GM23248 (cell line): Measurements from ENCODE around the gene PIEZO1. TPM values are rescaled to one million over a fixed set of nuclear protein-coding genes. Genes with fewer than 3 reads are reported as not detected.

Experiments used
- DNase-seq: peaks from one replicate; pipeline ENCODE4 v3.0.0-alpha.2; 2015
- H2AFZ ChIP-seq: fragments of 200-600 bp; sonication (generic); 2 replicates; pipeline ENCODE4 v1.6.1; 2016; ENCODE audit warnings: antibody characterized with exemption
- H3F3A ChIP-seq: fragments of 200-600 bp; sonication (generic); 2 replicates; pipeline ENCODE4 v1.6.1; 2016; ENCODE audit warnings: mild to moderate bottlenecking, antibody characterized with exemption, mixed run types; ENCODE audit not compliant: insufficient read depth
- H3K27ac ChIP-seq: fragments of 200-600 bp; sonication (generic); 2 replicates; pipeline ENCODE4 v1.5.1; 2016; ENCODE audit warnings: mild to moderate bottlenecking
- H3K27me3 ChIP-seq: fragments of 200-600 bp; sonication (generic); replicated peaks from 2 replicates; pipeline ENCODE4 v1.6.1; 2016; ENCODE audit warnings: mild to moderate bottlenecking; ENCODE audit not compliant: insufficient read depth
- H3K36me3 ChIP-seq: fragments of 200-600 bp; sonication (generic); 2 replicates; pipeline ENCODE4 v1.6.1; 2016; ENCODE audit warnings: low read depth, mild to moderate bottlenecking
- H3K4me1 ChIP-seq: fragments of 200-600 bp; sonication (generic); 2 replicates; pipeline ENCODE4 v1.6.1; 2016; ENCODE audit warnings: mild to moderate bottlenecking; ENCODE audit not compliant: insufficient read depth
- H3K4me2 ChIP-seq: fragments of 200-600 bp; sonication (generic); one replicate; pipeline ENCODE4 v1.6.1; 2016; ENCODE audit warnings: mild to moderate bottlenecking; ENCODE audit not compliant: unreplicated experiment
- H3K4me3 ChIP-seq: fragments of 200-600 bp; sonication (generic); 2 replicates; pipeline ENCODE4 v1.5.1; 2016; ENCODE audit warnings: mild to moderate bottlenecking
- H3K79me2 ChIP-seq: fragments of 200-600 bp; sonication (generic); 2 replicates; pipeline ENCODE4 v1.6.1; 2016; ENCODE audit warnings: mild to moderate bottlenecking; ENCODE audit not compliant: insufficient read depth
- H3K9ac ChIP-seq: fragments of 200-600 bp; sonication (generic); 2 replicates; pipeline ENCODE4 v1.6.1; 2016; ENCODE audit warnings: mild to moderate bottlenecking
- H3K9me2 ChIP-seq: fragments of 200-600 bp; sonication (generic); 2 replicates; pipeline ENCODE4 v1.6.1; 2016; ENCODE audit warnings: mixed run types, mild to moderate bottlenecking, moderate library complexity; ENCODE audit not compliant: insufficient read depth
- H3K9me3 ChIP-seq: fragments of 200-600 bp; sonication (generic); one replicate; pipeline ENCODE4 v1.6.1; 2017; ENCODE audit warnings: low read depth
- H4K20me1 ChIP-seq: fragments of 200-600 bp; sonication (generic); 2 replicates; pipeline ENCODE4 v1.6.0; 2016; ENCODE audit not compliant: insufficient read depth
- EZH2 ChIP-seq: fragments of 200-600 bp; sonication (generic); IDR thresholded peaks from 2 replicates; pipeline ENCODE4 v1.6.1; 2018; ENCODE audit warnings: antibody characterized with exemption, mild to moderate bottlenecking; ENCODE audit not compliant: insufficient read depth, poor library complexity, severe bottlenecking
- EZH2phosphoT487 ChIP-seq: fragments of 200-600 bp; sonication (generic); IDR thresholded peaks from 2 replicates; pipeline ENCODE4 v1.6.1; 2018; ENCODE audit warnings: antibody characterized with exemption, moderate library complexity, mild to moderate bottlenecking, low read depth; ENCODE audit not compliant: insufficient read depth
- WGBS, 2 experiments: methylation state at CpG; one replicate each; pipeline ENCODE4 v1.1.6; 2015 to 2017; ENCODE audit warnings: low lambda C conversion rate in 2 of 2, low coverage in 1 of 2; ENCODE audit errors: missing lambda C conversion rate in 2 of 2; 5-methylcytosine and 5-hydroxymethylcytosine counted together
- in situ Hi-C: fragments of 300-500 bp; cut with MboI; formaldehyde crosslinking; loops from 2 replicates; pipeline ENCODE4 v1.15.0; 2020
- polyA plus RNA-seq: library from polyadenylated mRNA; unstranded; fragments of >200 nt; fragmentation: Nextera tagmentation; extraction: Ambion mirVana; gene quantifications from 2 replicates; pipeline ENCODE4 v1.2.1, GENCODE V29; 2016
- total RNA-seq: library from RNA; depleted of rRNA; stranded (reverse); fragments of >200 nt; shearing (Covaris generic); gene quantifications from 2 replicates; pipeline ENCODE4 v1.2.3, GENCODE V29; 2014

PIEZO1 gene
- total and polyA plus RNA-seq, 2 experiments from 2014 or later: 95.3 to 223 TPM

GRCh38 chr16:88727871-88728270 lies 57.1 kb downstream of the PIEZO1 start:
- Histone ChIP-seq H3K9me2 (no peaks in the 10 kb centered on the region), H3K27ac (no peak overlapping the region), H3K4me2 (no peak overlapping the region), H3K9ac (no peak overlapping the region), H3K9me3 (no peaks in the 10 kb centered on the region), H3K36me3 (peaks cover 23% of the 10 kb centered on the region; the same call in 1 of the 2 replicates), H3K4me3 (no peak overlapping the region), H3F3A (peaks cover 6% of the 10 kb centered on the region; the same call in 1 of the 2 replicates), H3K4me1 (no peaks in the 10 kb centered on the region), H4K20me1 (no peaks in the 10 kb centered on the region), H2AFZ (no peak overlapping the region), H3K27me3 (no peaks in the 10 kb centered on the region), H3K79me2 (0 out of 2 replicates have a peak, but pooled peaks cover 11% of the 10 kb centered on the region)
- TF ChIP-seq EZH2phosphoT487 (no peak), EZH2 (no peak)
- in situ Hi-C loops: no loop called here
- DNase-seq: no peak
- WGBS, 2 experiments: 84 to 88% methylated on average over 17 to 20 of the region's 20 CpGs

- peaks cover 23% of the 10 kb centered on the region; the same call in 1 of the 2 replicates for H3K36me3 ChIP-seq
Observed at GRCh38 chr16:88726981-88727380, 58.0 kb downstream of the PIEZO1 start.

DNA sequence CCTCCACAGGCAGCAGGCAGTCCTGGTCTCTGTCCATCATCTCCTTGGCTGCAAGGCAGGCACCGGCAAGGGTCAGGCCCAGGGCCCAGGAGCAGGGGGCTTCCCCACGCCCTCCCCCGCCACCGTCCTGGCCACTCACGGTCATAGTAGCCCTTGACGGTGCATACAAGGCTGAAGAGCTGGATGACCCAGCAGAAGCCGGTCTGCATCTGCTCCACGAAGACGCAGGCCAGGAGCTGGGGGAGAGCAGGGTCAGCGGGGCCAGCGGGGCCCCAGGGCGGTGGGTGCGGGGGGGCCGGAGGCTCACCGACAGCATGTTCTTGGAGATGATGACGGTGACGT lies 58.6 kb downstream of the PIEZO1 start:
- Histone ChIP-seq H3F3A (peaks cover 6% of the 10 kb centered on the region; the same call in 1 of the 2 replicates), H3K36me3 (peaks cover 21% of the 10 kb centered on the region; the same call in 1 of the 2 replicates), H2AFZ (no peak overlapping the region), H3K27me3 (no peaks in the 10 kb centered on the region), H3K4me1 (no peaks in the 10 kb centered on the region), H3K9ac (no peak overlapping the region), H3K4me2 (no peak overlapping the region), H4K20me1 (no peaks in the 10 kb centered on the region), H3K79me2 (0 out of 2 replicates have a peak, but pooled peaks cover 11% of the 10 kb centered on the region), H3K4me3 (no peak overlapping the region), H3K27ac (no peak overlapping the region), H3K9me2 (no peaks in the 10 kb centered on the region), H3K9me3 (no peaks in the 10 kb centered on the region)
- 84 to 91% methylated on average over 6 to 16 of the region's 17 CpGs for WGBS, 2 experiments
- in situ Hi-C loops: no loop called here
- DNase-seq: no peak
- TF ChIP-seq EZH2 (no peak), EZH2phosphoT487 (no peak)

More at GRCh38 chr16:88726981-88727380, 58.0 kb downstream of the PIEZO1 start:
- in situ Hi-C loops: no loop called here
- Histone ChIP-seq H4K20me1 (no peaks in the 10 kb centered on the region), H3K4me2 (no peak overlapping the region), H3K9me3 (no peaks in the 10 kb centered on the region), H3K27ac (no peak overlapping the region), H3K4me3 (no peak overlapping the region), H2AFZ (no peak overlapping the region), H3K79me2 (0 out of 2 replicates have a peak, but pooled peaks cover 11% of the 10 kb centered on the region), H3F3A (peaks cover 6% of the 10 kb centered on the region; the same call in 1 of the 2 replicates), H3K4me1 (no peaks in the 10 kb centered on the region), H3K27me3 (no peaks in the 10 kb centered on the region), H3K9me2 (no peaks in the 10 kb centered on the region), H3K9ac (no peak overlapping the region)
- 97% methylated on average over 21 to 28 of the region's 28 CpGs for WGBS, 2 experiments
- TF ChIP-seq EZH2phosphoT487 (no peak), EZH2 (no peak)
- no peak for DNase-seq

DNA sequence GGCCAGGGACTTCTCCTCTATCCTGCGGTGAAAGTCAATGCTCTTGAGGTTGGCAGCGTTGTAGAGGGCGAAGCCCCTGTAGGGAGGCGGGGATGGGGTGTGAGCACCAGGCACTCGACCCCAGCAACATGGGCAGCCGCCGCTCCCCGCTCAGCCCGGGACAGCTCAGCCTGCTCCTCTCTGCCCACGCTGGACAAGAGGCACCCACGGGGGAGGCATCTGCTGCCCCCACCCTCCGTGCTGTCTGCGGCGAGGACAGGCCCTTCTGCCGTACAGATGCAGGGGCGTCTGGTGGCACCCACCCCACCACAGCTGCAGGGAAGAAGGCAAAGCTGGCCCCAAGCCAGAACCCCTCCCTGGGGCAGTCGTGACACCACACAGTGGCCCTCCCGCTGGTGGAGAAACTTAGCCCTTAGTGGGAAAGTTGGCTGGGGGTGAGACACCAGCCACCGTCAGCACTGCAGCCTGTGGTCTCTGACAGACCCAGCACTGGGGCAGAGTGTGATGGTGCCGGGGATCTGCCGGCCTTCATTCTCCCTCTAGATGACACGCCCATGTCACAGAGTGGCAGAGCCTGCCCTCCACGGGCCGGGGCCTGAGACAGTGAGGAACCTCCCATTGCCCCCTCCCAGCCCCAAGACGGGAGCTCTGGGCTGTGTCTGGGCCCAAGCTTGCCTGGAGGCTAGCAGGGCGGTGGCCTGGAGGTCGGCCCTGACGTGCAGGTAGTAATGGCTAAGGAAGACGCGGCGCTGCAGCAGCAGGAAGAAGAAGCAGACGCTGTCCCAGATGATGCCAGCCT lies 59.2 kb downstream of the PIEZO1 start:
- DNase-seq: no peak
- in situ Hi-C loops: no loop called here
- Histone ChIP-seq H3K9me3 (no peaks in the 10 kb centered on the region), H3K9me2 (no peaks in the 10 kb centered on the region), H3K79me2 (0 out of 2 replicates have a peak, but pooled peaks cover 11% of the 10 kb centered on the region), H3K9ac (no peak overlapping the region), H3K27me3 (no peaks in the 10 kb centered on the region), H3F3A (no peaks in the 10 kb centered on the region), H3K27ac (no peak overlapping the region), H3K4me2 (no peak overlapping the region), H3K4me1 (no peaks in the 10 kb centered on the region), H3K36me3 (peaks cover 16% of the 10 kb centered on the region; the same call in 1 of the 2 replicates), H2AFZ (no peak overlapping the region), H4K20me1 (no peaks in the 10 kb centered on the region), H3K4me3 (no peak overlapping the region)
- TF ChIP-seq EZH2 (no peak), EZH2phosphoT487 (no peak)
- 84 to 88% methylated on average over 29 to 32 of the region's 32 CpGs for WGBS, 2 experiments
